ENCODE measurements around the gene ANXA1.

The ANXA1 gene

GRCh38 chr9:73138516-73138915, 13.1 kb upstream of the ANXA1 start:
- DNase-seq = no peak

- no peak for DNase-seq
Measured at GRCh38 chr9:73141282-73141681, 10.4 kb upstream of the ANXA1 start.

GRCh38 chr9:73143711-73144328, 7.8 kb upstream of the ANXA1 start:
- no peak for DNase-seq

- DNase-seq = no peak
Measured at GRCh38 chr9:73146111-73146815, 5.4 kb upstream of the ANXA1 start.

GRCh38 chr9:73148447-73148937, 3.2 kb upstream of the ANXA1 start:
- no peak for DNase-seq

GRCh38 chr9:73149371-73150067, 2.1 kb upstream of the ANXA1 start:
- no peak for DNase-seq

- peak in 1 of 6 experiments; percentile 20 for DNase-seq
Measured at GRCh38 chr9:73152543-73152844, 829 bp downstream of the ANXA1 start.

- DNase-seq = peak in 1 of 6 experiments; percentile 18
Measured at GRCh38 chr9:73152953-73153352, 1.3 kb downstream of the ANXA1 start.

GRCh38 chr9:73153793-73154227, 2.1 kb downstream of the ANXA1 start:
- peak in 1 of 6 experiments; percentile 10 for DNase-seq

- no peak for DNase-seq
Measured at GRCh38 chr9:73154271-73154670, 2.6 kb downstream of the ANXA1 start.

GRCh38 chr9:73154722-73155121, 3.1 kb downstream of the ANXA1 start:
- DNase-seq = peak in 4 of 6 experiments; percentile 8 to 57 (median 46)

GRCh38 chr9:73155377-73155776, 3.7 kb downstream of the ANXA1 start:
- peak in 3 of 6 experiments; percentile 29 to 42 (median 37) for DNase-seq

- no peak for DNase-seq
Measured at GRCh38 chr9:73155968-73156864, 4.6 kb downstream of the ANXA1 start.

GRCh38 chr9:73156865-73157187, 5.2 kb downstream of the ANXA1 start:
- DNase-seq = no peak

- DNase-seq = no peak
Measured at GRCh38 chr9:73157811-73158210, 6.1 kb downstream of the ANXA1 start.

GRCh38 chr9:73158723-73159122, 7.1 kb downstream of the ANXA1 start:
- no peak for DNase-seq

- no peak for DNase-seq
Measured at GRCh38 chr9:73160868-73161267, 9.2 kb downstream of the ANXA1 start.

- DNase-seq = no peak
Measured at GRCh38 chr9:73162987-73163768, 11.5 kb downstream of the ANXA1 start.

GRCh38 chr9:73165911-73166310, 14.2 kb downstream of the ANXA1 start:
- no peak for DNase-seq

GRCh38 chr9:73166468-73166867, 14.8 kb downstream of the ANXA1 start:
- no peak for DNase-seq

GRCh38 chr9:73167614-73168013, 15.9 kb downstream of the ANXA1 start:
- DNase-seq = no peak

- no peak for DNase-seq
Measured at GRCh38 chr9:73168298-73168934, 16.8 kb downstream of the ANXA1 start.

Data from stimulated activated naive CD4-positive, alpha-beta T cell (primary cell).